Measurements from ENCODE around the gene COMMD7.
A peak's percentile ranks its signal among the peaks of the same experiment; 100 is the strongest.

The COMMD7 gene

DNA sequence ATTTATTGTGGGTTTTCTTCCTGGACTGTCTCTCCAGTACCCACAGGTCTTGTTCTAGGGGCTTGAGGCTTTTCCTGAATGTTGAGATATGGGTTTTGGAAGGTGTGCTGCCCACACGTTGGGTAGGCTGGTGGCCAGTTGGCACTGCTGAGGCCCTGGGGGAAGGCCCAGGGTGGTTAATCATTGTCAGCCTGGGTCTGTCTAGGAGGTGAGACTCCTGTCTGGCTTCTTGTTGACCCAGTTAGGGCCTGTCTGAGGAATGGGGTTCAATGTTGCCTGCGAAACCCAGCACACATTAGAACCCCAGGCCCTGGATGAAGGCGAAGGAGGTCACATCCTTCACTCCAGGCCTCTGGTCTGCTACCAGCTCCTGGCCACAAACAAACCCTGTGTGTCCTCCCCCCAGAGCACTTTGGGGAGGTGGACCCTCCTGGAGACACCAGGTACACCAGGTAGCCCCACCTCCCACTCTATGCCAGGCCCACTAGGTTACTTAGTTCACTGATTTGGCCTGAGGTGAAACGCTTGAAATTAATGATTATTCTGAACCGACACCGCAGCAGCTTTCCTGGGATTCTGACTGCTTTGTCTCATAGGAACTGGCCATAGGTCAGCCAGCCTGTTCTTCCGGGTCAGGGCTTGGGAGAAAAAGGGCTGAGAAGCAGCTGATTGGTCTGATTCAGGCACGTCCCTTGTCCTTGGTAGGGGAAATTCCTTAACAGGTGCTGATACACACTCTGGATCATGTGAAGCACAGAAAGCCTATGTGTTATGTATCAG lies 34.1 kb upstream of the COMMD7 start:
- H3K14ac ChIP-seq (ENCODE audit: low read length in 2 of 2): no peak overlapping the region
- no peak overlapping the region for H3K9ac ChIP-seq (ENCODE audit: low read length)
- H3K27me3 ChIP-seq (ENCODE audit: control insufficient read depth in 1 of 2, insufficient read depth in 1 of 2, low read length in 2 of 2): no peaks in the 10 kb centered on the region
- H3K79me1 ChIP-seq (replicated peaks; ENCODE audit: low read length, poor library complexity, severe bottlenecking): peaks cover 21% of the 10 kb centered on the region
- peak overlapping the region in 1 of 2 experiments; percentile 46 for H3K23ac ChIP-seq (ENCODE audit: low read length in 2 of 2)
- DNase-seq: no peak
- no peak overlapping the region for H4K91ac ChIP-seq (ENCODE audit: low read length)
- no peak overlapping the region for H3K4ac ChIP-seq (ENCODE audit: low read depth in 1 of 2, low read length in 2 of 2)
- WGBS: 98% methylated on average over 8 of the region's 8 CpGs
- no peak overlapping the region for H3K27ac ChIP-seq (ENCODE audit: low read length, poor library complexity, severe bottlenecking)
- no peak overlapping the region for H3K18ac ChIP-seq (ENCODE audit: low read depth in 1 of 2, low read length in 2 of 2)
- H4K8ac ChIP-seq (ENCODE audit: low read length): no peak overlapping the region
- H2AFZ ChIP-seq (ENCODE audit: low read depth, low read length): no peak overlapping the region
- H2BK12ac ChIP-seq (ENCODE audit: low read length in 2 of 2): no peak overlapping the region
- H3K4me1 ChIP-seq (ENCODE audit: control insufficient read depth, insufficient read depth, low read depth, low read length): peaks cover 18% of the 10 kb centered on the region
- no peak overlapping the region for H2BK120ac ChIP-seq (ENCODE audit: low read depth, low read length)
- H2AK5ac ChIP-seq (ENCODE audit: low read length, severe bottlenecking): no peak overlapping the region
- no peak overlapping the region for H3K4me2 ChIP-seq (ENCODE audit: low read length, poor library complexity, severe bottlenecking)
- peaks cover 8 to 16% of the 10 kb centered on the region in 2 experiments for H3K36me3 ChIP-seq (ENCODE audit: control insufficient read depth in 1 of 2, insufficient read depth in 2 of 2, low read depth in 1 of 2, low read length in 2 of 2)
- no peak overlapping the region for H2BK5ac ChIP-seq (ENCODE audit: low read depth, low read length, poor library complexity, severe bottlenecking)
- H2BK15ac ChIP-seq (ENCODE audit: low read depth, poor library complexity, severe bottlenecking): no peak overlapping the region
- H3K4me3 ChIP-seq (ENCODE audit: insufficient read depth in 1 of 2, low read depth in 1 of 2, low read length in 2 of 2): no peak overlapping the region
- no peaks in the 10 kb centered on the region for H3K9me3 ChIP-seq (ENCODE audit: control insufficient read depth, low read length)

DNA sequence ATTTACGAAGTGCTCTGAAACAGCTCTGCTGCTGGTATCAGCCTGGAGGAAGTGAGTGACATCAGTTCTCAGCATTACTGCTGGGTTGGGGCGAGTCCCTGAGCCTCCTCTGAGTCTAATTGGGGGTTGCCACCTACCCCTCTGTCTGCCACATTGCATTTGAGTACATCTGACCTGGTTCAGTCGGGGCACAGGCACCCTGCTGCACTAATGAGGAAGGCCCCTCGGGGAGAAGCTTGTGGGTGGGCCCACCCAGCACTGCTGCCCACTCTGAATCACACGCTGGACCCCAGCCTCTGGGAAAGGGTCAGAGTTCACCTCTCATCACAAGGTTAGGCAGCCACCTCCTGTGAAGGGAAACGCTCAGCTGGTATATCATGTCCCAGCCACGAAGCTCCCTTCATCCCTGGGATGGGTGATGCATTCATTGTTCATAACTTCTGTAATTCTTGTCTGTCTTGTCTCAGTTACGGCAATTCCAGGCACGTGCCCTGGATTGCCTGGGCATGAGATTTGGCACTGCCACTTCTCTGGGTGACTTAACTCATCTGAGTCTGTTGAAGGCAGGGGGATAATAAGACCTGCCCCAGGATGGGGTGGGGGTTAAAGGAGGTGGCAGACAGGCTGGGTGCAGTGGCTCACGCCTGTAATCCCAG lies 32.2 kb upstream of the COMMD7 start:
- Histone ChIP-seq H2AK5ac (ENCODE audit: low read length, severe bottlenecking) (peak overlapping the region; percentile 56), H3K4me3 (ENCODE audit: insufficient read depth in 1 of 2, low read depth in 1 of 2, low read length in 2 of 2) (no peak overlapping the region), H2AFZ (ENCODE audit: low read depth, low read length) (no peak overlapping the region), H3K14ac (ENCODE audit: low read length in 2 of 2) (no peak overlapping the region), H4K91ac (ENCODE audit: low read length) (no peak overlapping the region), H3K4ac (ENCODE audit: low read depth in 1 of 2, low read length in 2 of 2) (peak overlapping the region in 1 of 2 experiments; percentile 52), H3K9ac (ENCODE audit: low read length) (no peak overlapping the region), H2BK12ac (ENCODE audit: low read length in 2 of 2) (no peak overlapping the region), H3K27me3 (ENCODE audit: control insufficient read depth in 1 of 2, insufficient read depth in 1 of 2, low read length in 2 of 2) (no peaks in the 10 kb centered on the region), H3K36me3 (ENCODE audit: control insufficient read depth in 1 of 2, insufficient read depth in 2 of 2, low read depth in 1 of 2, low read length in 2 of 2) (peaks cover 0 to 2% of the 10 kb centered on the region in 2 experiments), H3K79me1 (replicated peaks; ENCODE audit: low read length, poor library complexity, severe bottlenecking) (peaks cover 23% of the 10 kb centered on the region), H3K18ac (ENCODE audit: low read depth in 1 of 2, low read length in 2 of 2) (no peak overlapping the region), H3K4me1 (ENCODE audit: control insufficient read depth, insufficient read depth, low read depth, low read length) (peaks cover 19% of the 10 kb centered on the region), H2BK5ac (ENCODE audit: low read depth, low read length, poor library complexity, severe bottlenecking) (no peak overlapping the region), H3K4me2 (ENCODE audit: low read length, poor library complexity, severe bottlenecking) (no peak overlapping the region), H3K23ac (ENCODE audit: low read length in 2 of 2) (no peak overlapping the region), H2BK15ac (ENCODE audit: low read depth, poor library complexity, severe bottlenecking) (no peak overlapping the region), H4K8ac (ENCODE audit: low read length) (no peak overlapping the region), H3K9me3 (ENCODE audit: control insufficient read depth, low read length) (no peaks in the 10 kb centered on the region), H3K27ac (ENCODE audit: low read length, poor library complexity, severe bottlenecking) (no peak overlapping the region), H2BK120ac (ENCODE audit: low read depth, low read length) (no peak overlapping the region)
- WGBS: 91% methylated on average over 10 of the region's 10 CpGs
- no peak for DNase-seq

DNA sequence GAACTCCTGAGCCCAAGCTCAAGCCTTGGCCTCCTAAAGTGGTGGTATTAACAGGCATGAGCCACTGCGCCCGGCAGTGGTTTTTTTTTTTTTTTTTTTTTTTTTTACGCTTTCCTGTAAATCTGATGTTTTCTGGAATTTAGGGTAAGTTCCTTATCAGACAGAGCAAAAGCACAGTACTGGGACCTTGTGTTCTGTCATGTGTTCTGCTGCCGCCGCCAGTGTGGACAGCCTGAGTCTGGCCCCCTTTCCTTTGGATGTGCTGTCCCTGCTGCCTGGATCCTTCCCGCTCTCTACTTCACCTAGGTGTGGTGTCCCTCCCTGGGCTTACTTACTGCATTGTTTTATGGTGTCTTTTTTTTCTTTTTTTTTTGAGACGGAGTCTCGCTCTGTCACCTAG lies 30.6 kb upstream of the COMMD7 start:
- H3K36me3 ChIP-seq (ENCODE audit: control insufficient read depth in 1 of 2, insufficient read depth in 2 of 2, low read depth in 1 of 2, low read length in 2 of 2): no peaks in the 10 kb centered on the region
- H2BK120ac ChIP-seq (ENCODE audit: low read depth, low read length): no peak overlapping the region
- no peak overlapping the region for H4K91ac ChIP-seq (ENCODE audit: low read length)
- H2BK15ac ChIP-seq (ENCODE audit: low read depth, poor library complexity, severe bottlenecking): no peak overlapping the region
- no peak overlapping the region for H3K4me3 ChIP-seq (ENCODE audit: insufficient read depth in 1 of 2, low read depth in 1 of 2, low read length in 2 of 2)
- no peak overlapping the region for H3K18ac ChIP-seq (ENCODE audit: low read depth in 1 of 2, low read length in 2 of 2)
- no peak overlapping the region for H2BK5ac ChIP-seq (ENCODE audit: low read depth, low read length, poor library complexity, severe bottlenecking)
- peaks cover 19% of the 10 kb centered on the region for H3K4me1 ChIP-seq (ENCODE audit: control insufficient read depth, insufficient read depth, low read depth, low read length)
- H2AK5ac ChIP-seq (ENCODE audit: low read length, severe bottlenecking): no peak overlapping the region
- H3K23ac ChIP-seq (ENCODE audit: low read length in 2 of 2): no peak overlapping the region
- no peak overlapping the region for H2BK12ac ChIP-seq (ENCODE audit: low read length in 2 of 2)
- H3K4me2 ChIP-seq (ENCODE audit: low read length, poor library complexity, severe bottlenecking): no peak overlapping the region
- no peaks in the 10 kb centered on the region for H3K9me3 ChIP-seq (ENCODE audit: control insufficient read depth, low read length)
- no peak overlapping the region for H3K9ac ChIP-seq (ENCODE audit: low read length)
- no peak overlapping the region for H3K4ac ChIP-seq (ENCODE audit: low read depth in 1 of 2, low read length in 2 of 2)
- H3K79me1 ChIP-seq (replicated peaks; ENCODE audit: low read length, poor library complexity, severe bottlenecking): peaks cover 22% of the 10 kb centered on the region
- H3K27me3 ChIP-seq (ENCODE audit: control insufficient read depth in 1 of 2, insufficient read depth in 1 of 2, low read length in 2 of 2): no peaks in the 10 kb centered on the region
- DNase-seq: no peak
- H3K14ac ChIP-seq (ENCODE audit: low read length in 2 of 2): no peak overlapping the region
- H3K27ac ChIP-seq (ENCODE audit: low read length, poor library complexity, severe bottlenecking): no peak overlapping the region
- H2AFZ ChIP-seq (ENCODE audit: low read depth, low read length): no peak overlapping the region
- WGBS: 100% methylated on average over 6 of the region's 8 CpGs
- no peak overlapping the region for H4K8ac ChIP-seq (ENCODE audit: low read length)

DNA sequence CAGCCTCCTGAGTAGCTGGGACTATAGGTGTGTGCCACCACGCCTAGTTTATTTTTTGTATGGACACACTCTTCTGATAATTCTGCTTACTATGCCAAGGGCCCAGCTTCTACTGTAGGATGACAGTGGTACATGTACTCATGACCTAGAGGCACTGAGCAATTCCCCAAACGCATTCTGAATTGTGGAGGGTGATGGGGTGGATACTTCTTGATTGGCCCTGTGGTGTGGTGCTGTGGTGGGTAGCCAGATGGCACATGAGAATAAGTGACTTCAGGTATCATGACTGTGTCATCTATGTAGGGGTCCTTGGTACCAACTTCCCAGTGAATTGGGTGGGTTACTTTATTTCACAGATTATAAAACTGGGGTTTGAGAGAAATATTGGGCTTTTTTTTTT lies 30.0 kb upstream of the COMMD7 start:
- Histone ChIP-seq H2BK12ac (ENCODE audit: low read length in 2 of 2) (no peak overlapping the region), H3K9ac (ENCODE audit: low read length) (no peak overlapping the region), H3K18ac (ENCODE audit: low read depth in 1 of 2, low read length in 2 of 2) (no peak overlapping the region), H3K4me3 (ENCODE audit: insufficient read depth in 1 of 2, low read depth in 1 of 2, low read length in 2 of 2) (no peak overlapping the region), H3K27ac (ENCODE audit: low read length, poor library complexity, severe bottlenecking) (no peak overlapping the region), H3K23ac (ENCODE audit: low read length in 2 of 2) (no peak overlapping the region), H4K91ac (ENCODE audit: low read length) (no peak overlapping the region), H2AFZ (ENCODE audit: low read depth, low read length) (no peak overlapping the region), H3K4me2 (ENCODE audit: low read length, poor library complexity, severe bottlenecking) (no peak overlapping the region), H3K9me3 (ENCODE audit: control insufficient read depth, low read length) (no peaks in the 10 kb centered on the region), H4K8ac (ENCODE audit: low read length) (no peak overlapping the region), H3K14ac (ENCODE audit: low read length in 2 of 2) (no peak overlapping the region), H2AK5ac (ENCODE audit: low read length, severe bottlenecking) (no peak overlapping the region), H2BK15ac (ENCODE audit: low read depth, poor library complexity, severe bottlenecking) (no peak overlapping the region), H2BK5ac (ENCODE audit: low read depth, low read length, poor library complexity, severe bottlenecking) (no peak overlapping the region), H3K36me3 (ENCODE audit: control insufficient read depth in 1 of 2, insufficient read depth in 2 of 2, low read depth in 1 of 2, low read length in 2 of 2) (no peaks in the 10 kb centered on the region), H2BK120ac (ENCODE audit: low read depth, low read length) (no peak overlapping the region), H3K4me1 (ENCODE audit: control insufficient read depth, insufficient read depth, low read depth, low read length) (peaks cover 16% of the 10 kb centered on the region), H3K27me3 (ENCODE audit: control insufficient read depth in 1 of 2, insufficient read depth in 1 of 2, low read length in 2 of 2) (no peaks in the 10 kb centered on the region), H3K4ac (ENCODE audit: low read depth in 1 of 2, low read length in 2 of 2) (no peak overlapping the region), H3K79me1 (replicated peaks; ENCODE audit: low read length, poor library complexity, severe bottlenecking) (peaks cover 20% of the 10 kb centered on the region)
- no peak for DNase-seq
- 98% methylated on average over 2 of the region's 2 CpGs for WGBS
